ENCODE results near the gene VWA3B. TPM values are rescaled to one million over a fixed set of nuclear protein-coding genes. Genes with fewer than 3 reads are reported as not detected.

Gene VWA3B
- total RNA-seq, 1 donor from 2014 or later, result not detected

DNA sequence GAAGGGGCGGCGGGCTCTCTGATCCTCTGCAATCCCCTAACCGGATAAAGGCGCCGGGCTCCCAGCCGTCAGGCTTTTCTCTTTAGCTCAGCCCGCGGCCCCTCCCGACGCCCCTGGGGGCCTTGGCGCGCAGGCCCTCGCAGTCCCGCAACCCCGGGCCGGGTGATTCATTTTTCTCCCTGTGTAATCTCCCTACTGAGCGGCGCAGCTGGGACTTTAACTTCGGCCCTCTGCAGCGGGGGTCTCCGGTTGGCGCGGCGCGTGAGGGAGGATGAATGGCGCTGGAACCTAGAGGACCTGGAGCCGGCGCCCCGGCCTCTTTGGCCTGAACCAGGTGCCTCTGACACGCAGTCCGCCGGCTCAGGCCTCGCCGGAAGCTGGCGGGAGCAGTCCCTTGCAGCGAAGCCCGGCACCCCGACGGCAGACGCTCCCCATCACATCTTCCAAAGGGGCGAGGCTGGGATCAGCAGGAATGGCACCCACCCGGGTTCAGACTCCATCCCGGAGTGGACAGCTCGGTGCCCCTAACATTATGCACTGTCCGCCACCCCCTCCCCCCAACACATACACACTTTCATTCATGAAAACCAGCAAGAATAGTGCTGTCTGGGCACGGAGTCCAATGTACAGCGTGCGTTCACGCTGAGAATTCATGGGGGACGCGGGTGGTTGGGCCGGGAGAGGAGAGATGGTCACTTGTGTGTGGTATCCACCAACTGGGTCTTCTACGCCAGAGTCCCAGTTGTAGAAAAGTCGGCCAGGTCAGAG is 260.5 kb downstream of the VWA3B start:
- Mint-ChIP-seq H3K4me3 (ENCODE audit: unreplicated experiment) (no peak overlapping the region), H3K9me3 (ENCODE audit: low read depth) (no peaks in the 10 kb centered on the region), H3K36me3 (ENCODE audit: low read depth) (no peaks in the 10 kb centered on the region), H3K4me1 (ENCODE audit: low read depth) (peaks cover 8% of the 10 kb centered on the region), H3K27me3 (ENCODE audit: low read depth) (peaks cover 76% of the 10 kb centered on the region), H3K27ac (ENCODE audit: unreplicated experiment) (no peak overlapping the region)
- no peak for DNase-seq (ENCODE audit: low spot score)
- TF ChIP-seq, protein P1, sequence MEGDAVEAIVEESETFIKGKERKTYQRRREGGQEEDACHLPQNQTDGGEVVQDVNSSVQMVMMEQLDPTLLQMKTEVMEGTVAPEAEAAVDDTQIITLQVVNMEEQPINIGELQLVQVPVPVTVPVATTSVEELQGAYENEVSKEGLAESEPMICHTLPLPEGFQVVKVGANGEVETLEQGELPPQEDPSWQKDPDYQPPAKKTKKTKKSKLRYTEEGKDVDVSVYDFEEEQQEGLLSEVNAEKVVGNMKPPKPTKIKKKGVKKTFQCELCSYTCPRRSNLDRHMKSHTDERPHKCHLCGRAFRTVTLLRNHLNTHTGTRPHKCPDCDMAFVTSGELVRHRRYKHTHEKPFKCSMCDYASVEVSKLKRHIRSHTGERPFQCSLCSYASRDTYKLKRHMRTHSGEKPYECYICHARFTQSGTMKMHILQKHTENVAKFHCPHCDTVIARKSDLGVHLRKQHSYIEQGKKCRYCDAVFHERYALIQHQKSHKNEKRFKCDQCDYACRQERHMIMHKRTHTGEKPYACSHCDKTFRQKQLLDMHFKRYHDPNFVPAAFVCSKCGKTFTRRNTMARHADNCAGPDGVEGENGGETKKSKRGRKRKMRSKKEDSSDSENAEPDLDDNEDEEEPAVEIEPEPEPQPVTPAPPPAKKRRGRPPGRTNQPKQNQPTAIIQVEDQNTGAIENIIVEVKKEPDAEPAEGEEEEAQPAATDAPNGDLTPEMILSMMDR (IDR thresholded peaks at IDR 0.05), result no peak

DNA sequence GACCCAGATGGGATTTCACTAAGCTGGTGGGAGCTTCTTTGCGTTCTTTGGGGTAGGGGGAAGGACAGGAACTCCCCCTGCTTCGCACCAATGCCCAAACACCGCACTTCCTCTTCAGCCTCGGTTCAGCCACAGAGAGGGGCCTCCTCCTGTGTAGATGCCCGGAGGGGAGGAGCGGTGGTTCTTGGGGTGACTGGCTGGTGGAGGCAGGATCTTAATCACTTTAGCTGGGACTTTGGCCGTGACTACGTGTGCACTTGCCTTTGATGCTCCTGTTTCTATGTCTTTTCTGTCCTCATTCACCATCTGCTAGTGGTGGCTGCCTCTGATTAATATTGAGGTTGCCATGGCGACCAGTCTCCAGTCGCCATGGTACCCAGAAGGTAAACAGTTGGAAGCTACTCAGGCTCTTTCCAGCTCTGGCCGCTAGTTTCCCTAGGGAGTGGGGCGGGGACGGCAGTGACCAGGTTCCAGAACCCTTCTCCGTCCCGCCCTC is 261.1 kb downstream of the VWA3B start:
- Mint-ChIP-seq H3K4me3 (ENCODE audit: unreplicated experiment) (no peak overlapping the region), H3K27me3 (ENCODE audit: low read depth) (peaks cover 75% of the 10 kb centered on the region)

DNA sequence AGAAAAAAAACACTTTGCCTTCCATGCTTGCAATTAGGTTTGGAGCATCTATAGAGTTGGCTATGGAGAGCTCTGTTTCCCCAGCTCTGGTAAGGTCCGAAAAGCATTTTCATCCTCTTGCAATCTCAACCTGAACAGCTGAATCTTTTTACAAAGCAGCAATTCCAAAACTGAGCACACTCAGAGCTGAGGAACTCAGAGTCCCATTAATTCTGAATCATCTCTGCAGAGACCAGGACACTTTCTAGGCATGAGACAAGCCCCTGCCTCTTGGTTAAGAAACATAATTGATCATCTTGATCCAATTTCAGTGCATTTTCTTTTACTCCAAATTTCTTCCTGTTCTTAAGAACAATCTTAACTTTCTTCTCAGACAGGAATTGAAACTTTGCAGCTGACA is 263.4 kb downstream of the VWA3B start:
- peaks cover 57% of the 10 kb centered on the region for H3K27me3 Mint-ChIP-seq (ENCODE audit: low read depth)
- H3K9me3 Mint-ChIP-seq (ENCODE audit: low read depth), result no peaks in the 10 kb centered on the region
- no peak for DNase-seq (ENCODE audit: low spot score)

More for the DNA sequence above, 261.1 kb downstream of the VWA3B start:
- DNase-seq (ENCODE audit: low spot score), result no peak
- H3K27ac Mint-ChIP-seq (ENCODE audit: unreplicated experiment), result no peak overlapping the region
- H3K4me1 Mint-ChIP-seq (ENCODE audit: low read depth), result peaks cover 8% of the 10 kb centered on the region
- no peaks in the 10 kb centered on the region for H3K36me3 Mint-ChIP-seq (ENCODE audit: low read depth)
- TF ChIP-seq, protein P1 (IDR thresholded peaks at IDR 0.05), result no peak
- H3K9me3 Mint-ChIP-seq (ENCODE audit: low read depth), result no peaks in the 10 kb centered on the region

DNA sequence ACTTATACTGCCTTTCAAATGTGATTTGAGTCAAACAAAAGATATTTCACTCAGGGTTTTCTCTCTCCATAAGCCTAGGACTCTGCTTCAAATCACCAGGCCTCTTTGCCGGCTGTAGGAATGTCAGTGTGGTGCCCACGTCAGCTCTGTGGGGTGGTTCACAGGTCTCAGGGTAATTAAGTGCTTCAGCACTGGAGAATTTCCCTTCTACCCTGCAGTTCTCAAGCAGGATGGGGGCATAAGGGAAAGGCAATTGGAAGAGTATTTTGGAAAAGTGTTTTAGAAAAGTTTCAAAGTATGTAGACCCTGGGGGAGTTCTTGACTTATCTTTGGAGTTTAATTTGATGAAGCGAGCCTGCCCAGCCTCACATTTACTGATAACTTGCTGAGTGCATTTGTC is 268.9 kb downstream of the VWA3B start:
- Mint-ChIP-seq H3K4me3 (ENCODE audit: unreplicated experiment) (no peak overlapping the region), H3K4me1 (ENCODE audit: low read depth) (no peaks in the 10 kb centered on the region), H3K9me3 (ENCODE audit: low read depth) (no peaks in the 10 kb centered on the region), H3K27me3 (ENCODE audit: low read depth) (peaks cover 28% of the 10 kb centered on the region), H3K36me3 (ENCODE audit: low read depth) (no peaks in the 10 kb centered on the region), H3K27ac (ENCODE audit: unreplicated experiment) (no peak overlapping the region)
- TF ChIP-seq, protein P1 (IDR thresholded peaks at IDR 0.05), result no peak
- DNase-seq (ENCODE audit: low spot score), result no peak

More for the DNA sequence above, 263.4 kb downstream of the VWA3B start:
- Mint-ChIP-seq H3K27ac (ENCODE audit: unreplicated experiment) (no peak overlapping the region), H3K4me3 (ENCODE audit: unreplicated experiment) (no peak overlapping the region), H3K36me3 (ENCODE audit: low read depth) (no peaks in the 10 kb centered on the region), H3K4me1 (ENCODE audit: low read depth) (peaks cover 8% of the 10 kb centered on the region)
- TF ChIP-seq, protein P1 (IDR thresholded peaks at IDR 0.05), result no peak

DNA sequence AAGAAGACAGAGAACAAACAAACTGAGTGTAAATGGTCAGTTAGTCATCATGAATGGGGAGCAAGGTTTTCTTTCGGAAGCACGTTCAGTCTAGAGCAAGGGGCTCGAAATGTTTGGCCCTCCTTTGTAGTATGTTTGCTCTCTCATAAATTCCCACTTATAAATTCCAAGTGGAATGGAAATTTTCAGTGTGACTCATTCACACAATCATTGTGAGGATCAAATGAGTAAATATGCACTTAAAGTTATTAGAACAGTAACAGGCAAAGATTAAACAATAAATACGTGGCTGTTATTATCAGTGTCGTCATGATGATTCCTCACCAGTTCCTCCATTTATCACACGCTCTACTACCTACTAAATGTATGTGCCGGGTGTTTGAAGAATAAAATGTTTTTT is 269.8 kb downstream of the VWA3B start:
- Mint-ChIP-seq H3K9me3 (ENCODE audit: low read depth) (no peaks in the 10 kb centered on the region), H3K27me3 (ENCODE audit: low read depth) (peaks cover 23% of the 10 kb centered on the region), H3K27ac (ENCODE audit: unreplicated experiment) (no peak overlapping the region), H3K4me3 (ENCODE audit: unreplicated experiment) (no peak overlapping the region), H3K4me1 (ENCODE audit: low read depth) (no peaks in the 10 kb centered on the region), H3K36me3 (ENCODE audit: low read depth) (no peaks in the 10 kb centered on the region)
- no peak for DNase-seq (ENCODE audit: low spot score)
- TF ChIP-seq, protein P1 (IDR thresholded peaks at IDR 0.05), result no peak
